Nephron (organoid): Measurements from ENCODE around the gene SGCE.

ENCODE experiments used
- H3K27ac Mint-ChIP-seq, 3 experiments: 2 replicates each; pipeline ENCODE4 v1.8.0; 2020; ENCODE audit warnings: mixed read lengths in 3 of 3, mild to moderate bottlenecking in 2 of 3, moderate library complexity in 1 of 3
- H3K27me3 Mint-ChIP-seq: 2 replicates; pipeline ENCODE4 v1.8.0; 2021; ENCODE audit warnings: low read depth, mild to moderate bottlenecking, moderate library complexity, mixed read lengths
- H3K36me3 Mint-ChIP-seq: 2 replicates; pipeline ENCODE4 v1.8.0; 2020; ENCODE audit warnings: low read depth, mixed read lengths
- H3K4me1 Mint-ChIP-seq: 2 replicates; pipeline ENCODE4 v1.8.0; 2020; ENCODE audit warnings: mixed read lengths
- H3K4me3 Mint-ChIP-seq, 3 experiments: 2 replicates each; pipeline ENCODE4 v1.8.0; 2020; ENCODE audit warnings: mild to moderate bottlenecking in 3 of 3, mixed read lengths in 3 of 3, moderate library complexity in 2 of 3
- H3K9me3 Mint-ChIP-seq: 2 replicates; pipeline ENCODE4 v1.8.0; 2020; ENCODE audit warnings: mixed read lengths
- CTCF ChIP-seq, 3 experiments: fragments of 200-600 bp; sonication (generic); IDR thresholded peaks; one replicate each; pipeline ENCODE4 v1.5.0; 2021; ENCODE audit warnings: antibody characterized with exemption in 3 of 3; ENCODE audit not compliant: unreplicated experiment in 3 of 3

The SGCE gene

GRCh38 chr7:94664023-94664422 lies 8.1 kb upstream of the SGCE start:
- peaks cover 69% of the 10 kb centered on the region for H3K36me3 Mint-ChIP-seq
- peaks cover 25% of the 10 kb centered on the region for H3K9me3 Mint-ChIP-seq
- H3K27ac Mint-ChIP-seq, result no peak overlapping the region
- peaks cover 5% of the 10 kb centered on the region for H3K27me3 Mint-ChIP-seq
- H3K4me3 Mint-ChIP-seq, result no peak overlapping the region
- no peak for TF ChIP-seq CTCF (IDR thresholded peaks at IDR 0.05; ENCODE audit: unreplicated experiment in 3 of 3)
- peaks cover 9% of the 10 kb centered on the region for H3K4me1 Mint-ChIP-seq

GRCh38 chr7:94662548-94662947 lies 6.6 kb upstream of the SGCE start:
- no peak for TF ChIP-seq CTCF (IDR thresholded peaks at IDR 0.05; ENCODE audit: unreplicated experiment in 3 of 3)
- peaks cover 9% of the 10 kb centered on the region for H3K4me1 Mint-ChIP-seq
- H3K9me3 Mint-ChIP-seq, result peaks cover 25% of the 10 kb centered on the region
- peaks cover 57% of the 10 kb centered on the region for H3K36me3 Mint-ChIP-seq
- H3K27ac Mint-ChIP-seq, result peak overlapping the region in 1 of 3 experiments; percentile 57
- H3K27me3 Mint-ChIP-seq, result peaks cover 5% of the 10 kb centered on the region
- no peak overlapping the region for H3K4me3 Mint-ChIP-seq

- H3K27me3 Mint-ChIP-seq, result peaks cover 1% of the 10 kb centered on the region
- H3K27ac Mint-ChIP-seq, result peak overlapping the region; percentile 34 to 58 (median 49)
These were observed 4.1 kb upstream of the SGCE start for GRCh38 chr7:94660006-94660405.

GRCh38 chr7:94658826-94659225 lies 2.9 kb upstream of the SGCE start:
- peaks cover 15% of the 10 kb centered on the region for H3K4me1 Mint-ChIP-seq
- peak overlapping the region in 2 of 3 experiments; percentile 66 to 83 for H3K27ac Mint-ChIP-seq
- peak overlapping the region; percentile 62 to 74 (median 70) for H3K4me3 Mint-ChIP-seq
- no peak for TF ChIP-seq CTCF (IDR thresholded peaks at IDR 0.05; ENCODE audit: unreplicated experiment in 3 of 3)
- no peaks in the 10 kb centered on the region for H3K27me3 Mint-ChIP-seq
- peaks cover 9% of the 10 kb centered on the region for H3K9me3 Mint-ChIP-seq
- H3K36me3 Mint-ChIP-seq, result peaks cover 24% of the 10 kb centered on the region

More at GRCh38 chr7:94660006-94660405, 4.1 kb upstream of the SGCE start:
- Mint-ChIP-seq H3K4me1 (peaks cover 10% of the 10 kb centered on the region), H3K4me3 (peak overlapping the region in 2 of 3 experiments; percentile 42 to 54), H3K9me3 (peaks cover 19% of the 10 kb centered on the region), H3K36me3 (peaks cover 36% of the 10 kb centered on the region)
- no peak for TF ChIP-seq CTCF (IDR thresholded peaks at IDR 0.05; ENCODE audit: unreplicated experiment in 3 of 3)

- Mint-ChIP-seq H3K36me3 (peaks cover 16% of the 10 kb centered on the region), H3K27me3 (no peaks in the 10 kb centered on the region), H3K4me3 (peak overlapping the region; percentile 88 to 93 (median 90)), H3K9me3 (peaks cover 2% of the 10 kb centered on the region), H3K27ac (peak overlapping the region; percentile 81 to 96 (median 91)), H3K4me1 (peaks cover 15% of the 10 kb centered on the region)
- TF ChIP-seq CTCF (IDR thresholded peaks at IDR 0.05; ENCODE audit: unreplicated experiment in 3 of 3), result no peak
These were observed 2.1 kb upstream of the SGCE start for GRCh38 chr7:94657771-94658693.
